Measurements from ENCODE around the gene CCDC33.

Gene CCDC33

GRCh38 chr15:74261041-74261440, 24.9 kb downstream of the CCDC33 start:
- DNase-seq = no peak

- DNase-seq = no peak
Measured at GRCh38 chr15:74261685-74262084, 25.6 kb downstream of the CCDC33 start.

GRCh38 chr15:74262151-74262550, 26.0 kb downstream of the CCDC33 start:
- DNase-seq = no peak

- DNase-seq = no peak
Measured at GRCh38 chr15:74262625-74263024, 26.5 kb downstream of the CCDC33 start.

DNA sequence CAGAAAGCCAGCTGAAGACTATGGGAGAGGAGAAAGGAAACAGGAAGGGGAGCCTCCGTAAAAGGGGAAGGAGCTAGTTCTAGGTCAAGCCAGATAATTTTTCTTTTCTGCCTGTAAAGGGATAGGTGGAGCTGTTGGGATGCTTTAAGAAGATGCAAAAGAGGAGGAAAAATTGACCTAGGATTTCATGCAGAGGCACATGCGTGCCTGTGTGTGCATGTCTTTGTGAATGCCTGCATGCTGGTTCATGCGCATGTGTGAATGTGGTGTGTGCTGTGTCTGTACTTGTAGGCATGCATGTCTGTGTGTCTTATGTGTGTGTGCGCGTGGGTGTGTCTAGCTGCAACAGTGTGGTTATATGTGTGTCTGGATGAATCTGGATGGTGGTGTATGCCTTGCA, 27.3 kb downstream of the CCDC33 start:
- DNase-seq = no peak

GRCh38 chr15:74264081-74264501, 28.0 kb downstream of the CCDC33 start:
- DNase-seq = no peak

GRCh38 chr15:74265046-74265639, 29.0 kb downstream of the CCDC33 start:
- DNase-seq = no peak

DNA sequence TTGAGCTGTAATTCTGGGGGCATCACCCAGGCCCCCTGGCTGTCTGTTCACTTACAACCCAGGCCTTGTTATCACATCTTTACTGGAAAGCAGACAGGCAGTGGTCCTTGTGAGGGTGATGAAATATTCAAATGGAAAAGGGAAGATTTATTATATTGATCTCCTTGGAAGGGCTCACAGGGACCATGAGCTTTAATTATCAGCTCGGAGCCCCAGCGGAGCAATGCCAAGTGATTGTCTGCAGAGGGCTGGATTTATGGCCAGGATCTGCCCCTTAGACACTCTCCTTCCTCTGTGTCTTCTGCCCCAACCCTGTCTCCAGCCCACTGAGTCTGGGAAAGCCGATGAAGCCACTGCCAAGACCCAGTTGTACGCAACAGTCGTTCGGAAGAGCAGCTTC, 31.9 kb downstream of the CCDC33 start:
- no peak for DNase-seq

DNA sequence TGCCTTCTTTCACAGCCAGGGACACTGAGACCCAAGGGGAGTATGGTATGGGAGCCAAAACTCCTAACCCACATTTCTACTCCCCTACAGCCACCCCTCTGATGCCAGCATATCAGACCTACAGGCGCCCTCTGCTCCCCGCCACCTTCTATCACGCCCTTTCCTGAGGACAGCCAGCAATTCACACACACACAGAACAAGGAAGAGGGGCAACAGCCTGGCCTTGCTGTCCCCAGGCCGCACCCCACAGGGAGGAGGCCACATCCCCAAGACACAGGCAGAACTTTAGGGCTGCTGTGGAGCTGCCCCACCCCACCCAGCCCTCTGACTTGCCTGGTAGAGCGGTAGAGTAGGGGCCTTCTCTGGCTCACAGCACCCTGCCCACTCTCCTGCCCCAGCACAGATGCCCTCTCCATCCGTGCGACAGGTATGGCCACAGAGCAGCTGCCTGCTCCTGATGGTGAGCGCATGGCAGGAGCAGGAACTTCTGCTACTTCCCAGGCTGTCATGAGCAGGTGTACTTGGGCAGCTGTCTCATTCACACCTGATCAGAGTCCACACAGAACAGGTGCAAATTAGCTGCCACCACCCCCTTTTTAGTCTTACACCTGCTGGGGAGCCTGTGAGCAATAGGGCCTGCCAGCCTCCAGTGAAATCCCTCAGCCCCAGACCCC, 33.4 kb downstream of the CCDC33 start:
- DNase-seq = no peak

- DNase-seq = no peak
Measured at GRCh38 chr15:74270155-74270554, 34.0 kb downstream of the CCDC33 start.

DNA sequence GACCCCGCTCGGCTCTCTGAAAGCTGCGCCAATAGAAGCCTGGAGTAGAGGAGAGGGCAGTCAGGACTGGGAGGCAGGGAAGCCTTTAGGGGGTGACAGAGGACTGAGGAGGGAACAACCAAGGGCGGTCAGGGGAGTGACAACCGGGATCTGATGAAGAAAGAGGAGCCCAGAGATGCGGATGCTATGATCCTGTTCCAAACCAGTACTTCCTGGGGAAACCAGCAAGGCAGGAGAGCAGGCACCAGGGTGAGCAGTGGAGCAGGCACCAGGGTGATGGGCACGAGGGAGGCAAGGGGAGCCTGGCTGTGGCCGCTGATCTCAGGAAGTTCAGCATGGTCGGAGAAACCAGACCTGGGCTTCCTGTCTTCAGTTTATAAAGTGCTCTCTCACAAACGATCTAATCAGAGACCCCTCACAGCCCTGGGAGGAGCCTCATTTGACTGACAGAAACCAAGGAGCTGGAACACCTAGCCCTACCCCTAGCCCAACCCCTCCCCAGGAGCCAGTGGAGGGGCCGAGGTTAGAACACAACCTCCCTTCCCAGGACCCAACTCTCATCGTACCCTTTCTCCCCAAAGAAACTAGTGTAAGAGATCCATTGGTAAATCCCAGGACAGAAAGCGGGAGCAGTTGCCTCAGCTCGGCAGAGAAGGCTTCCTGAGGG, 34.9 kb downstream of the CCDC33 start:
- no peak for DNase-seq

GRCh38 chr15:74272812-74273211, 36.7 kb downstream of the CCDC33 start:
- no peak for DNase-seq

- DNase-seq = no peak
Measured at GRCh38 chr15:74274470-74275038, 38.4 kb downstream of the CCDC33 start.

GRCh38 chr15:74275957-74276356, 39.8 kb downstream of the CCDC33 start:
- no peak for DNase-seq

DNA sequence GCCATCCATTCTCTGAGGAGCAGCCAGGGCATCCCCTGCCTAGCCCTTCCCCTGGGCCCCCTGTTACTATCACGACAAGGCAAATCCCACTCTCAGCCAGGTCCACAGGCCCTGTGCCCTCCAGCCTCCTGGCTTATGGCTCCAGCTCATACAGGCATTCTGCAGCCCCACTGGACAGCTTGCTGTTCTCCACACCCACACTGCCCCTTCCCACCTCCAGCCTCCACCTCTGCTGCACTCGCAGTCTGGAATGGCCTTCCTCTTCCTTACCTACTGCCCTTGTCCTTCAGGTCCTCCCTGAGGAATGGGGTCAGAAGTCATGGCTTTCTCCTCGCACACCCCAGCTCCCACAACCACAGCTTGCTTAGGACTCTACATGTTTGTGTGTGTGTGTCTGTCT, 40.4 kb downstream of the CCDC33 start:
- DNase-seq = no peak

- DNase-seq = no peak
Measured at GRCh38 chr15:74277242-74277810, 41.2 kb downstream of the CCDC33 start.

DNA sequence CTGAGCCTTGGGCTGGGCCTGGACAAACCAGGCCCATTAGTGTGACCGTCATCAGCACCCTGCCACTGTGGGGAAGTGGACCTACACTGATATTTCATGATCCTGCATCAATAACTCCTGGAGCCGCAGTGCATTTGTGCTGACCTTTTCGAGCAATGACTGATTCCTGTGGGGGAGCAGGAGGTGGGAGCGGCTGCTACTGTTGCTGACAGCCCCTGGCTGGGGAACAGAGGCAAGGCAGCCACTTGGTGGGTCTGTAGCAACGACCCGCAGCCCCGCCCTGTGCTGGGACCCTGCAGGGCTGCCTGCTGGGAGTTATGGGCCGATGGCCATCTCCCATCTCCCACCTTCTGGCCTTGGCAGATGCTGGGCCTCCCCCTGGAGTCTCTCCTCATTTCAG, 42.1 kb downstream of the CCDC33 start:
- no peak for DNase-seq

DNA sequence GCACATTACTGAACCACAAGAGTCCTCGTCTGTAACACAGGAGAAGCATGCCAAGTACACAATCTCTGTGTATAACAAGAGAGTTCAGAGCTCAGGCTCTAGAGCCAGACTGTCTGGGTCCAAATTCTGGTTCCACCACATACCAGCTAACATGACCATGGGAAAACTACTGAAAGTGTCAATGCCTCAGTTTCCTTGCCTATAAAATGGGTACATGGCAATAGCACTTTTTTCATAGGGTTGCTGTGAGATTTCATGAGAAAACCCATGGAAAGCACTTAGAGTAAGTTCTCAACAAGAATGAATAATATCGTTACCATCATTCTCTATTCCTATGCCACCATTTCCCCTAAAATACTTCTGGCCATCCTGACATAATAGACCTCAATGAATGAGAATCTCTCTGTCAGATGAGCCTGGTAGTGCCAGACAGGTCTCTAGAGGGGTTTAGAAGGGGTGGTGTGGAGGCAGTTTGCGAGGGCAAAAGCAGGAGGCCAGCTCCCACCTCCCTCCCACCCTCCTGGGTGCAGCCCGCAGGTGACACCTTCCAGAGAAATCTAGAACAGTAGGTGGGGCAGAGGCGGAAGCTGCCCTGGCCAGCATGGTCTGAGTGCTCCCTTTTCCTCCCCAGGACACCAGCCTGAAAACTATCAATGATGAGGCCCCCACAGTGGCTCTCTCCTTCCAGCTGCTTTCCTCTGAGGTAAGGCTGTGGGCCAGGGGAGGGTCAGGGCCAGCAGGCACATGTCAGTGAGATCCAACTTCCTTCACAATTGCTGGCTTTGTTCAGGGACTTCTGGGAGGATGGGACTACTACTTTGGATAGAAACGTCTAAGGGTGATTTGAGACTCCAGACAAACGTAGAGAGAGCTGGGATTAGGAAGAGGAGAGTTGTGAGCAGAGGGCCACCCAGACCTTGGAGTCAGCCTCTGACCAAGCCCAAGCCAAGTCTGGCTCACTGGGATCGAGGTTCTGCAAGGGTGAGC, 45.3 kb downstream of the CCDC33 start:
- DNase-seq = no peak

GRCh38 chr15:74283368-74283767, 47.2 kb downstream of the CCDC33 start:
- DNase-seq = no peak

DNA sequence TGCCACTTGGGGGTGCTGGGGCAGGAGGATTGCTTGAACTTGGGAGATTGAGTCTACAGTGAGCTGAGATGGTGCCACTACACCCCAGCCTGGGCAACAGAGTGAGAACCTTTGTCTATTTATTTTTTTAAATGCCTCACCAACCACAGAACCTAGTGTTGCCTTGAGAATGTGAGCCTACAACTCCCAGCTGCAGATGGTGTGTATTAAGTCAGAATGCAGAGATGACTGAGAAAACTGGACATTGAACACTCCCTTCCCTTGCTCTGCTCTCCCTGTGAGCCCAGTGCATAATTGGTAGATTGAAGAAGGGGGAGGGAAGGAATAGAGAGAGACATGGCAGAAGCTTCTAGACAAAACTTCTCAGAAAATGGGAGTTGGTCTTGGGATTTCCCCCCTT, 53.5 kb downstream of the CCDC33 start:
- DNase-seq = no peak

- no peak for DNase-seq
Measured at GRCh38 chr15:74290645-74291044, 54.5 kb downstream of the CCDC33 start.
